ENCODE data around the gene ARHGAP27.

DNA sequence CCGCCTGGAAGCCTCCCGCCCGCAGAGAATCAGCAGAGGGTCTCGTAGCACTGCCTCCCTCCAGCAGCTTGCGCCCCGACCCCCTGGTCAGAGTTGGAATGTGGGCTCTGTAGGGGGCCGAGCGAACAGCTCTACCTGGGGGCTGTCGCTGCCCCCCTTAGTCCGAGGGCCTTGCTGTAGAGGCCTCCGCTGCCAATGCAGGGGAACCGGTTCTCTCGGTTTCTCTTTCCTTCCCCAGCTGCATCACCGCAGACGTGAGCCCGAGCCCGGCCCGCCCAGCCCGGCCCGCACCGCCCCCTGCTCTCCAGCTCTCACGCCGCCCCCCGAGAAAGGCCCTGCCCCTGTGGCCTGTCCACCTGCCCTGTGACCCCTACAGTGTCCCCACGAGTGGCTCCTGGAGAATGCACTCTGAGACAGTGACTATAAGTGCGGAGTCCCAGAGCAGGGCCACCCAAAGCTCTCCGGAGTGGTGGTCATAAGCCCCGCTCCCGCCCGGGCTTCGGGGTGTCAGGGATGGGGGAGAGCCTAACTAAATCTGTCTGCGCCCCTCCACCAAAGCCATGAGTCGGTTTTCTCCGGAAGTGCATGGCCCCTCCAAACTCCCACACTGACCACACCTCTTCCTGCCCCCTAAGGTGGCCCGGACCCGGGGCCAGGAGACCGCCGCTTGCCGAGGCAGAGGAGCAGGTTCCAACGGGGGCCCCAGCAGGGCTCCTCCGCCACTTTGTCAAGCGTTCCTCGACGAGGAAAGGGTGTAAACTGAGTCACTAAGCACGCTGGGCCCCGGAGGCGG is 1.7 kb downstream of the ARHGAP27 start:
- TF ChIP-seq TEAD1 (CRISPR knock-in tag; IDR thresholded peaks at IDR 0.05) (no peak), POLR2A (conservative IDR thresholded peaks at IDR 0.05) (no peak), SREBF2 (CRISPR knock-in tag; IDR thresholded peaks at IDR 0.05) (no peak), POLR2AphosphoS5 (IDR thresholded peaks at IDR 0.05; ENCODE audit: control insufficient read depth, insufficient read depth, low read depth, low read length) (no peak)
- TF ChIP-seq, protein P1, sequence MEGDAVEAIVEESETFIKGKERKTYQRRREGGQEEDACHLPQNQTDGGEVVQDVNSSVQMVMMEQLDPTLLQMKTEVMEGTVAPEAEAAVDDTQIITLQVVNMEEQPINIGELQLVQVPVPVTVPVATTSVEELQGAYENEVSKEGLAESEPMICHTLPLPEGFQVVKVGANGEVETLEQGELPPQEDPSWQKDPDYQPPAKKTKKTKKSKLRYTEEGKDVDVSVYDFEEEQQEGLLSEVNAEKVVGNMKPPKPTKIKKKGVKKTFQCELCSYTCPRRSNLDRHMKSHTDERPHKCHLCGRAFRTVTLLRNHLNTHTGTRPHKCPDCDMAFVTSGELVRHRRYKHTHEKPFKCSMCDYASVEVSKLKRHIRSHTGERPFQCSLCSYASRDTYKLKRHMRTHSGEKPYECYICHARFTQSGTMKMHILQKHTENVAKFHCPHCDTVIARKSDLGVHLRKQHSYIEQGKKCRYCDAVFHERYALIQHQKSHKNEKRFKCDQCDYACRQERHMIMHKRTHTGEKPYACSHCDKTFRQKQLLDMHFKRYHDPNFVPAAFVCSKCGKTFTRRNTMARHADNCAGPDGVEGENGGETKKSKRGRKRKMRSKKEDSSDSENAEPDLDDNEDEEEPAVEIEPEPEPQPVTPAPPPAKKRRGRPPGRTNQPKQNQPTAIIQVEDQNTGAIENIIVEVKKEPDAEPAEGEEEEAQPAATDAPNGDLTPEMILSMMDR (IDR thresholded peaks at IDR 0.05 in 2 of 3, conservative IDR thresholded peaks at IDR 0.05 in 1 of 3; ENCODE audit: insufficient read depth in 2 of 3, low read depth in 1 of 3, low read length in 3 of 3), result no peak
- TF ChIP-seq, protein P2, sequence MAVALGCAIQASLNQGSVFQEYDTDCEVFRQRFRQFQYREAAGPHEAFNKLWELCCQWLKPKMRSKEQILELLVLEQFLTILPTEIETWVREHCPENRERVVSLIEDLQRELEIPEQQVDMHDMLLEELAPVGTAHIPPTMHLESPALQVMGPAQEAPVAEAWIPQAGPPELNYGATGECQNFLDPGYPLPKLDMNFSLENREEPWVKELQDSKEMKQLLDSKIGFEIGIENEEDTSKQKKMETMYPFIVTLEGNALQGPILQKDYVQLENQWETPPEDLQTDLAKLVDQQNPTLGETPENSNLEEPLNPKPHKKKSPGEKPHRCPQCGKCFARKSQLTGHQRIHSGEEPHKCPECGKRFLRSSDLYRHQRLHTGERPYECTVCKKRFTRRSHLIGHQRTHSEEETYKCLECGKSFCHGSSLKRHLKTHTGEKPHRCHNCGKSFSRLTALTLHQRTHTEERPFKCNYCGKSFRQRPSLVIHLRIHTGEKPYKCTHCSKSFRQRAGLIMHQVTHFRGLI (CRISPR knock-in tag; IDR thresholded peaks at IDR 0.05), result no peak
